Measurements from ENCODE around the gene STOML2. TPM values are rescaled to one million over a fixed set of nuclear protein-coding genes. Genes with fewer than 3 reads are reported as not detected.

Gene STOML2
- total and polyA plus RNA-seq, 9 of the 15 experiments (the other 6 are each of a cell fraction or from before 2014, with no cell fraction given), result 110 to 220 (median 174) TPM

DNA sequence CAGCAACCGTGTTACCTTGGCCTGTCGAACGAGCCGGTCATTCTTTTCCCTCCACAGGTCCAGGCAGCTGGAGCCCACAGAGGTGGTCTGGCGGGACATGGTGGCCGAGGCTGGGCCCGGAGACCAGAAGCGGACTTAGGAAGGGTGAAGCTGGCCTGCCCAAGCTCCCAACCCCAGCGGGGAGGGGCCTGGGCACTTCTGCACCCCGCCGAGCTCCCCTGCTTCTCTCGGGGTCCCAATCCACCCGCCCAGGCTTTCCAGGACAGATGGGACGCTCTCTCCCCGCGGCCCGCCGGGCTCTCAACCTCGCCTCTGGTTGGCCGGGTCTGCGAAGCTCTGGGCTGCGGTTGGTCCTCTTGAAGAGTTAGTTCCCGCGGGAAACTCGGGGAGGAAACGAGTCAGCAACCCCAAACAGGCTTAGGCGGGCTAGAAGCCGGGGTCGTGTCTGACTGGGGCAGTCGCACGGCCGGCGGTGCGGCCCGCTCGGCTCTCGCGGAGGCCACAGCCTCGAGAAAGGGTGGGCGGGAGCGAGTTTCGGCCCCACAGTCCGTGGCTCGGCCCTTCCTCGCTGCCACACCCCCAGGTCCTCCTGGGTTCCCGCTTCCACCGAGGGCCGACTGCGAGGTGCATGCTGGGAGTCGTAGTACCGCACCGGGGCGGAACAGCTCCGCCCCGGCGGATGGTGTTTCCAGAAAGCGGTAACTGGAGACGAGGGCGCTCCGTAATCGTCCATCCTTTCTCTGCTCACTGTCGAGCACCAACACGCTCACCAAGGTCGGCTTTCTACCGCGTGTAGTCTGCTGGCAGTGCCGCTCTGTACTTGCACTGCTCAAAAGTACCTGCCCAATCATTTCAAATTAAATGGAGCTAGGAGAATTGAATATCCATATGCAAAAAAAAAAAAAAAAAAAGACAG is 23.2 kb downstream of the STOML2 start, which contains the start of gene FANCG (continued):
- TF ChIP-seq, protein P1, sequence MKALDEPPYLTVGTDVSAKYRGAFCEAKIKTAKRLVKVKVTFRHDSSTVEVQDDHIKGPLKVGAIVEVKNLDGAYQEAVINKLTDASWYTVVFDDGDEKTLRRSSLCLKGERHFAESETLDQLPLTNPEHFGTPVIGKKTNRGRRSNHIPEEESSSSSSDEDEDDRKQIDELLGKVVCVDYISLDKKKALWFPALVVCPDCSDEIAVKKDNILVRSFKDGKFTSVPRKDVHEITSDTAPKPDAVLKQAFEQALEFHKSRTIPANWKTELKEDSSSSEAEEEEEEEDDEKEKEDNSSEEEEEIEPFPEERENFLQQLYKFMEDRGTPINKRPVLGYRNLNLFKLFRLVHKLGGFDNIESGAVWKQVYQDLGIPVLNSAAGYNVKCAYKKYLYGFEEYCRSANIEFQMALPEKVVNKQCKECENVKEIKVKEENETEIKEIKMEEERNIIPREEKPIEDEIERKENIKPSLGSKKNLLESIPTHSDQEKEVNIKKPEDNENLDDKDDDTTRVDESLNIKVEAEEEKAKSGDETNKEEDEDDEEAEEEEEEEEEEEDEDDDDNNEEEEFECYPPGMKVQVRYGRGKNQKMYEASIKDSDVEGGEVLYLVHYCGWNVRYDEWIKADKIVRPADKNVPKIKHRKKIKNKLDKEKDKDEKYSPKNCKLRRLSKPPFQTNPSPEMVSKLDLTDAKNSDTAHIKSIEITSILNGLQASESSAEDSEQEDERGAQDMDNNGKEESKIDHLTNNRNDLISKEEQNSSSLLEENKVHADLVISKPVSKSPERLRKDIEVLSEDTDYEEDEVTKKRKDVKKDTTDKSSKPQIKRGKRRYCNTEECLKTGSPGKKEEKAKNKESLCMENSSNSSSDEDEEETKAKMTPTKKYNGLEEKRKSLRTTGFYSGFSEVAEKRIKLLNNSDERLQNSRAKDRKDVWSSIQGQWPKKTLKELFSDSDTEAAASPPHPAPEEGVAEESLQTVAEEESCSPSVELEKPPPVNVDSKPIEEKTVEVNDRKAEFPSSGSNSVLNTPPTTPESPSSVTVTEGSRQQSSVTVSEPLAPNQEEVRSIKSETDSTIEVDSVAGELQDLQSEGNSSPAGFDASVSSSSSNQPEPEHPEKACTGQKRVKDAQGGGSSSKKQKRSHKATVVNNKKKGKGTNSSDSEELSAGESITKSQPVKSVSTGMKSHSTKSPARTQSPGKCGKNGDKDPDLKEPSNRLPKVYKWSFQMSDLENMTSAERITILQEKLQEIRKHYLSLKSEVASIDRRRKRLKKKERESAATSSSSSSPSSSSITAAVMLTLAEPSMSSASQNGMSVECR (CRISPR knock-in tag; IDR thresholded peaks at IDR 0.05), result peak; percentile 60; the same call in 1 of the 2 replicates
- TF ChIP-seq C11orf30 (IDR thresholded peaks at IDR 0.05; ENCODE audit: low read depth), result peak; percentile 66
- no peak for TF ChIP-seq U2AF2 (optimal IDR thresholded peaks at IDR 0.05; ENCODE audit: low read depth, low read length)
- peak; percentile 43 for TF ChIP-seq TBP (optimal IDR thresholded peaks at IDR 0.05; ENCODE audit: low read depth, low read length)
- 0 out of 2 replicates have a peak, but pooled peaks have one; percentile 78 for TF ChIP-seq POLR2AphosphoS2 (IDR thresholded peaks at IDR 0.05; ENCODE audit: low read length)
- TF ChIP-seq FOXA1 (IDR thresholded peaks at IDR 0.05; ENCODE audit: borderline replicate concordance), result no peak
- no peak for TF ChIP-seq CBX5 (IDR thresholded peaks at IDR 0.05; ENCODE audit: borderline replicate concordance, low read depth)
- TF ChIP-seq SIX5 (IDR thresholded peaks at IDR 0.05; ENCODE audit: borderline replicate concordance in 1 of 2, insufficient read depth in 1 of 2, low read depth in 1 of 2, low read length in 2 of 2), result peak; percentile 54 to 57; a peak in 2 of 4 replicates
- no peak for TF ChIP-seq ZFP91 (CRISPR knock-in tag; IDR thresholded peaks at IDR 0.05)
- TF ChIP-seq HSF4 (CRISPR knock-in tag; IDR thresholded peaks at IDR 0.05; ENCODE audit: borderline replicate concordance), result no peak
- TF ChIP-seq RBFOX2 (IDR thresholded peaks at IDR 0.05; ENCODE audit: low read depth, low read length), result peak; percentile 88
- TF ChIP-seq COPS2 (conservative IDR thresholded peaks at IDR 0.05), result no peak
- peak; percentile 62; the same call in 1 of the 2 replicates for TF ChIP-seq CHD2 (IDR thresholded peaks at IDR 0.05; ENCODE audit: low read depth, low read length)
- peak; percentile 77 for TF ChIP-seq GABPA (tag; conservative IDR thresholded peaks at IDR 0.05; ENCODE audit: low read depth)
- no peak for TF ChIP-seq NR2C1 (IDR thresholded peaks at IDR 0.05)
- TF ChIP-seq NR2C1 (tag; IDR thresholded peaks at IDR 0.05), result 0 out of 2 replicates have a peak, but pooled peaks have one; percentile 18
- no peak for TF ChIP-seq TAF7 (tag; IDR thresholded peaks at IDR 0.05)
- peak; percentile 10; the same call in 1 of the 2 replicates for TF ChIP-seq MXI1 (IDR thresholded peaks at IDR 0.05; ENCODE audit: low read depth, low read length)
- TF ChIP-seq ARID2 (IDR thresholded peaks at IDR 0.05), result no peak
- 0 out of 2 replicates have a peak, but pooled peaks have one; percentile 37 for TF ChIP-seq E2F4 (CRISPR knock-in tag; IDR thresholded peaks at IDR 0.05; ENCODE audit: low read depth)
- peak; percentile 61; the same call in 1 of the 2 replicates for TF ChIP-seq SAFB (IDR thresholded peaks at IDR 0.05; ENCODE audit: borderline replicate concordance, low read depth, low read length)
